H1 (cell line): ENCODE results near the gene NUP98. TPM values are rescaled to one million over a fixed set of nuclear protein-coding genes. Genes with fewer than 3 reads are reported as not detected.

ENCODE experiments used
- SIX5 ChIP-seq: IDR thresholded peaks from 2 replicates; pipeline ENCODE4 v1.6.1; 2011; ENCODE audit warnings: mild to moderate bottlenecking, low read depth, low read length
- polyA plus RNA-seq, 7 experiments: library from polyadenylated mRNA; depleted of rRNA in 3 of 7; stranded (reverse) in 5 of 7; unstranded in 2 of 7; fragments of >200 nt in 5 of 7; fragments of 200-250 nt in 2 of 7; gene quantifications; 1 replicate in 5 of 7; 2 replicates in 1 of 7; 4 replicates in 1 of 7; pipeline versions ENCODE4 v1.2.1 to v1.2.3, GENCODE V29; 2011 to 2013; ENCODE audit warnings: missing spikeins in 2 of 7, mixed read lengths in 2 of 7
- total RNA-seq: library from RNA; stranded (reverse); fragmentation: NEBNext Ultra II Directional; extraction: Animal tissue kit (Norgen Biotek cat#: 25700); gene quantifications from 2 replicates; pipeline ENCODE4 v1.2.1, GENCODE V29; 2021
- TF ChIP-seq, protein P1 (sequence below): fragments of 300-600 bp; sonication (generic); IDR thresholded peaks from 2 replicates; pipeline ENCODE4 v1.7.1; 2012; ENCODE audit warnings: low read length, moderate library complexity, mild to moderate bottlenecking, inconsistent platforms; ENCODE audit not compliant: insufficient replicate concordance

The NUP98 gene
- total and polyA plus RNA-seq, 2 of the 8 experiments (the other 6 are each of a cell fraction or from before 2014, with no cell fraction given) = 98.6 to 261 TPM

DNA sequence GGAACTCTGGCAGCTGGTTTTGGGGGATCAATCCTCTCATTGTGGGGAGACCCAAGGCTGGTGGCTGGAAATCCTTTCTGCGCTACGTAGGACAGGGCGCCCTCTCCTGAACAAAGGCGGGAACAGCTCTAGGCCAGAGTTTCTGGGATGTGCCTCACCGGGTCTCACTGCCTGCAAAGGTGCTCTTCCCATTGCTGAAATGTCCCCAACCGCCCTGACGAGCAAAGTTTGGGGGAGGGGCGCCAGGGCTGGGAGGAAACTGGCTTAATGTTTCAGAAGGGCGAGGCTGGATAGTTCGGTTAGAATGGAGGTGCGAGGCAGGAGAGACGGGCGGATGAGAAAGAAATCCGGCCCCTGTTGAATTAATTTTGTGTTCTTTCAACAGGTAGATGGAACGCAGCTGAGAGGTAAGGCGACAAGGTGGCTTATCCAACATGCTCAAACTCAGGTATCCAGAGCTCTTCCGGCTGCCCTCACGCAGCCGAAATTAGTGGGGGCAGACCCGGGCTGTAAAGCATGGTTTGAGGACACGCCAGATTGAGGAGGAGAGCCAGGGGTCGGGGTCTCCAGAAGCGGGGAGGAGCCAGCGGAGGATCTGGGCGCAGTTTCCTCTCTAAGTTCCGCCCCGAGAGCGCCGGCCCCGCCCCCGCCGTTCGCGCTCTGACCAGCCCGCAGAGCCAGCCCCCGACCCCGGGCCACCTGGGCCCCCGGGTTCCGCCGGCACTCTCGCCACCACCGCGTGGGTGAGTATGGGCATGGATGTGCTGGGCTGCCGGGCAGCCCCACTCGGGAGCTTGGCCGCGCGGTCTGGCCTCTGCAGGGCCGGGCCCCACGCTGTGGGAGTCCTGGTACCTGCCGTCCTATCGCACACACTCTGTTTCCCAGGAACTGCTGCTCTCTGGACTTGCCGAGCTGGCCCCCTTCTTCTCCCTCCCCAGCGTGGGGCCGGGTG, 10.8 kb upstream of the NUP98 start, which contains the start of gene PGAP2 (continued):
- TF ChIP-seq, protein P1, sequence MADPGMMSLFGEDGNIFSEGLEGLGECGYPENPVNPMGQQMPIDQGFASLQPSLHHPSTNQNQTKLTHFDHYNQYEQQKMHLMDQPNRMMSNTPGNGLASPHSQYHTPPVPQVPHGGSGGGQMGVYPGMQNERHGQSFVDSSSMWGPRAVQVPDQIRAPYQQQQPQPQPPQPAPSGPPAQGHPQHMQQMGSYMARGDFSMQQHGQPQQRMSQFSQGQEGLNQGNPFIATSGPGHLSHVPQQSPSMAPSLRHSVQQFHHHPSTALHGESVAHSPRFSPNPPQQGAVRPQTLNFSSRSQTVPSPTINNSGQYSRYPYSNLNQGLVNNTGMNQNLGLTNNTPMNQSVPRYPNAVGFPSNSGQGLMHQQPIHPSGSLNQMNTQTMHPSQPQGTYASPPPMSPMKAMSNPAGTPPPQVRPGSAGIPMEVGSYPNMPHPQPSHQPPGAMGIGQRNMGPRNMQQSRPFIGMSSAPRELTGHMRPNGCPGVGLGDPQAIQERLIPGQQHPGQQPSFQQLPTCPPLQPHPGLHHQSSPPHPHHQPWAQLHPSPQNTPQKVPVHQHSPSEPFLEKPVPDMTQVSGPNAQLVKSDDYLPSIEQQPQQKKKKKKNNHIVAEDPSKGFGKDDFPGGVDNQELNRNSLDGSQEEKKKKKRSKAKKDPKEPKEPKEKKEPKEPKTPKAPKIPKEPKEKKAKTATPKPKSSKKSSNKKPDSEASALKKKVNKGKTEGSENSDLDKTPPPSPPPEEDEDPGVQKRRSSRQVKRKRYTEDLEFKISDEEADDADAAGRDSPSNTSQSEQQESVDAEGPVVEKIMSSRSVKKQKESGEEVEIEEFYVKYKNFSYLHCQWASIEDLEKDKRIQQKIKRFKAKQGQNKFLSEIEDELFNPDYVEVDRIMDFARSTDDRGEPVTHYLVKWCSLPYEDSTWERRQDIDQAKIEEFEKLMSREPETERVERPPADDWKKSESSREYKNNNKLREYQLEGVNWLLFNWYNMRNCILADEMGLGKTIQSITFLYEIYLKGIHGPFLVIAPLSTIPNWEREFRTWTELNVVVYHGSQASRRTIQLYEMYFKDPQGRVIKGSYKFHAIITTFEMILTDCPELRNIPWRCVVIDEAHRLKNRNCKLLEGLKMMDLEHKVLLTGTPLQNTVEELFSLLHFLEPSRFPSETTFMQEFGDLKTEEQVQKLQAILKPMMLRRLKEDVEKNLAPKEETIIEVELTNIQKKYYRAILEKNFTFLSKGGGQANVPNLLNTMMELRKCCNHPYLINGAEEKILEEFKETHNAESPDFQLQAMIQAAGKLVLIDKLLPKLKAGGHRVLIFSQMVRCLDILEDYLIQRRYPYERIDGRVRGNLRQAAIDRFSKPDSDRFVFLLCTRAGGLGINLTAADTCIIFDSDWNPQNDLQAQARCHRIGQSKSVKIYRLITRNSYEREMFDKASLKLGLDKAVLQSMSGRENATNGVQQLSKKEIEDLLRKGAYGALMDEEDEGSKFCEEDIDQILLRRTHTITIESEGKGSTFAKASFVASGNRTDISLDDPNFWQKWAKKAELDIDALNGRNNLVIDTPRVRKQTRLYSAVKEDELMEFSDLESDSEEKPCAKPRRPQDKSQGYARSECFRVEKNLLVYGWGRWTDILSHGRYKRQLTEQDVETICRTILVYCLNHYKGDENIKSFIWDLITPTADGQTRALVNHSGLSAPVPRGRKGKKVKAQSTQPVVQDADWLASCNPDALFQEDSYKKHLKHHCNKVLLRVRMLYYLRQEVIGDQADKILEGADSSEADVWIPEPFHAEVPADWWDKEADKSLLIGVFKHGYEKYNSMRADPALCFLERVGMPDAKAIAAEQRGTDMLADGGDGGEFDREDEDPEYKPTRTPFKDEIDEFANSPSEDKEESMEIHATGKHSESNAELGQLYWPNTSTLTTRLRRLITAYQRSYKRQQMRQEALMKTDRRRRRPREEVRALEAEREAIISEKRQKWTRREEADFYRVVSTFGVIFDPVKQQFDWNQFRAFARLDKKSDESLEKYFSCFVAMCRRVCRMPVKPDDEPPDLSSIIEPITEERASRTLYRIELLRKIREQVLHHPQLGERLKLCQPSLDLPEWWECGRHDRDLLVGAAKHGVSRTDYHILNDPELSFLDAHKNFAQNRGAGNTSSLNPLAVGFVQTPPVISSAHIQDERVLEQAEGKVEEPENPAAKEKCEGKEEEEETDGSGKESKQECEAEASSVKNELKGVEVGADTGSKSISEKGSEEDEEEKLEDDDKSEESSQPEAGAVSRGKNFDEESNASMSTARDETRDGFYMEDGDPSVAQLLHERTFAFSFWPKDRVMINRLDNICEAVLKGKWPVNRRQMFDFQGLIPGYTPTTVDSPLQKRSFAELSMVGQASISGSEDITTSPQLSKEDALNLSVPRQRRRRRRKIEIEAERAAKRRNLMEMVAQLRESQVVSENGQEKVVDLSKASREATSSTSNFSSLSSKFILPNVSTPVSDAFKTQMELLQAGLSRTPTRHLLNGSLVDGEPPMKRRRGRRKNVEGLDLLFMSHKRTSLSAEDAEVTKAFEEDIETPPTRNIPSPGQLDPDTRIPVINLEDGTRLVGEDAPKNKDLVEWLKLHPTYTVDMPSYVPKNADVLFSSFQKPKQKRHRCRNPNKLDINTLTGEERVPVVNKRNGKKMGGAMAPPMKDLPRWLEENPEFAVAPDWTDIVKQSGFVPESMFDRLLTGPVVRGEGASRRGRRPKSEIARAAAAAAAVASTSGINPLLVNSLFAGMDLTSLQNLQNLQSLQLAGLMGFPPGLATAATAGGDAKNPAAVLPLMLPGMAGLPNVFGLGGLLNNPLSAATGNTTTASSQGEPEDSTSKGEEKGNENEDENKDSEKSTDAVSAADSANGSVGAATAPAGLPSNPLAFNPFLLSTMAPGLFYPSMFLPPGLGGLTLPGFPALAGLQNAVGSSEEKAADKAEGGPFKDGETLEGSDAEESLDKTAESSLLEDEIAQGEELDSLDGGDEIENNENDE = no peak
- TF ChIP-seq SIX5 = no peak
